Breast epithelium (tissue), 3 donors: ENCODE data around the gene TGIF2.

Experiments
- POLR2A ChIP-seq: fragments of 450-650 bp; IDR thresholded peaks from one replicate; pipeline ENCODE4 v1.6.1; 2016; ENCODE audit warnings: antibody characterized with exemption, mild to moderate bottlenecking, moderate library complexity
- POLR2AphosphoS5 ChIP-seq, 3 donors: sonication (generic); formaldehyde crosslinking; IDR thresholded peaks; one replicate each; pipeline ENCODE4 v1.6.1; 2017; ENCODE audit warnings: antibody characterized with exemption in 3 of 3
- TF ChIP-seq, protein P1 (sequence below), 3 donors: fragments of 450-650 bp; IDR thresholded peaks; one replicate each; pipeline ENCODE4 v1.5.1; 2016 to 2017; ENCODE audit warnings: antibody characterized with exemption in 3 of 3, mild to moderate bottlenecking in 3 of 3, moderate library complexity in 3 of 3

DNA sequence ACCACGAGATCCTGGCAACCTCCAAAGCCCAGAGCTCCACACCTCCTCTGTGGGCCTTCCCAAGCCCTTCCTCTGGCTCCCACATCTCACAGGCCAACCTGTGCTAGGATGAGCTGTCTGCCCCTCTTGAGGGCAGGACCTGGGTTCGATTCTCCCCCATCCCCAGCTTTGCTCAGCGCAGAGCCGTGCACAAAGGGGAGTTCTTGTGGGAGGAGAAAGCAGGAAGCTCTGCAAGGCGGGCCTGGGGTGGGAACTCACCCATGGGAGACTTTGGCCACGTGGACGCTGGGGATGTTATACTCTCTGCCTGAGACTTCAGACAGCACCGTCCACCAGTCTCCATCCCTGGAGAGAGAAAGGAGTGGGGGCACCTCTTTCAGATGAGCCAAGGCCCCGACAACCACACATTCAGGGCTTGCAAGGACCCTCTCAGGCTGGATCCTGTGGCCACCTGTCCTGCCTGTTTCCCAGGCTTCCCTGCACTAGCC lies 59.9 kb downstream of the TGIF2 start:
- TF ChIP-seq, protein P1, sequence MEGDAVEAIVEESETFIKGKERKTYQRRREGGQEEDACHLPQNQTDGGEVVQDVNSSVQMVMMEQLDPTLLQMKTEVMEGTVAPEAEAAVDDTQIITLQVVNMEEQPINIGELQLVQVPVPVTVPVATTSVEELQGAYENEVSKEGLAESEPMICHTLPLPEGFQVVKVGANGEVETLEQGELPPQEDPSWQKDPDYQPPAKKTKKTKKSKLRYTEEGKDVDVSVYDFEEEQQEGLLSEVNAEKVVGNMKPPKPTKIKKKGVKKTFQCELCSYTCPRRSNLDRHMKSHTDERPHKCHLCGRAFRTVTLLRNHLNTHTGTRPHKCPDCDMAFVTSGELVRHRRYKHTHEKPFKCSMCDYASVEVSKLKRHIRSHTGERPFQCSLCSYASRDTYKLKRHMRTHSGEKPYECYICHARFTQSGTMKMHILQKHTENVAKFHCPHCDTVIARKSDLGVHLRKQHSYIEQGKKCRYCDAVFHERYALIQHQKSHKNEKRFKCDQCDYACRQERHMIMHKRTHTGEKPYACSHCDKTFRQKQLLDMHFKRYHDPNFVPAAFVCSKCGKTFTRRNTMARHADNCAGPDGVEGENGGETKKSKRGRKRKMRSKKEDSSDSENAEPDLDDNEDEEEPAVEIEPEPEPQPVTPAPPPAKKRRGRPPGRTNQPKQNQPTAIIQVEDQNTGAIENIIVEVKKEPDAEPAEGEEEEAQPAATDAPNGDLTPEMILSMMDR (IDR thresholded peaks at IDR 0.05) = no peak
- TF ChIP-seq POLR2A (no peak), POLR2AphosphoS5 (IDR thresholded peaks at IDR 0.05) (no peak)
